HL-60 (cell line): ENCODE measurements around the gene RUNX3.

Source experiments
- DNase-seq, 2 experiments: peaks; one replicate each; pipeline ENCODE4 v3.0.0-alpha.2; 2010 to 2020; ENCODE audit warnings: low read depth in 1 of 2, low spot score in 1 of 2
- H3K27ac ChIP-seq: fragments of 250-450 bp; sonication (Bioruptor Pico); replicated peaks from 2 replicates; pipeline ENCODE4 v1.5.1; 2020; ENCODE audit warnings: mild to moderate bottlenecking, moderate library complexity
- H3K27me3 ChIP-seq: fragments of 250-450 bp; sonication (Bioruptor Pico); 2 replicates; pipeline ENCODE4 v1.5.1; 2021; ENCODE audit warnings: mild to moderate bottlenecking, moderate library complexity; ENCODE audit not compliant: insufficient read depth, poor library complexity, severe bottlenecking
- H3K4me3 ChIP-seq: replicated peaks from 2 replicates; pipeline ENCODE4 v1.5.1; 2011; ENCODE audit warnings: mild to moderate bottlenecking, control low read depth, low read length; ENCODE audit not compliant: insufficient read depth
- CTCF ChIP-seq: IDR thresholded peaks from one replicate; pipeline ENCODE4 v1.5.1; 2011; ENCODE audit warnings: low read length, control low read depth, inconsistent platforms; ENCODE audit not compliant: insufficient read depth
- GABPA ChIP-seq: IDR thresholded peaks from 2 replicates; pipeline ENCODE4 v1.6.1; 2012; ENCODE audit warnings: low read depth
- POLR2AphosphoS5 ChIP-seq: IDR thresholded peaks from 2 replicates; pipeline ENCODE4 v1.6.1; 2012; ENCODE audit warnings: low read depth
- SPI1 ChIP-seq: IDR thresholded peaks from 2 replicates; pipeline ENCODE4 v1.6.1; 2012; ENCODE audit warnings: low read depth, mild to moderate bottlenecking, borderline replicate concordance
- TF ChIP-seq, protein P1 (sequence below): IDR thresholded peaks from 2 replicates; pipeline ENCODE4 v1.6.1; 2012; ENCODE audit warnings: low read depth; ENCODE audit not compliant: insufficient replicate concordance

The RUNX3 gene

GRCh38 chr1:24968941-24969585, 39.0 kb upstream of the RUNX3 start:
- H3K27ac ChIP-seq: no peak overlapping the region
- DNase-seq: no peak
- no peak overlapping the region for H3K4me3 ChIP-seq
- no peaks in the 10 kb centered on the region for H3K27me3 ChIP-seq
- TF ChIP-seq, protein P1, sequence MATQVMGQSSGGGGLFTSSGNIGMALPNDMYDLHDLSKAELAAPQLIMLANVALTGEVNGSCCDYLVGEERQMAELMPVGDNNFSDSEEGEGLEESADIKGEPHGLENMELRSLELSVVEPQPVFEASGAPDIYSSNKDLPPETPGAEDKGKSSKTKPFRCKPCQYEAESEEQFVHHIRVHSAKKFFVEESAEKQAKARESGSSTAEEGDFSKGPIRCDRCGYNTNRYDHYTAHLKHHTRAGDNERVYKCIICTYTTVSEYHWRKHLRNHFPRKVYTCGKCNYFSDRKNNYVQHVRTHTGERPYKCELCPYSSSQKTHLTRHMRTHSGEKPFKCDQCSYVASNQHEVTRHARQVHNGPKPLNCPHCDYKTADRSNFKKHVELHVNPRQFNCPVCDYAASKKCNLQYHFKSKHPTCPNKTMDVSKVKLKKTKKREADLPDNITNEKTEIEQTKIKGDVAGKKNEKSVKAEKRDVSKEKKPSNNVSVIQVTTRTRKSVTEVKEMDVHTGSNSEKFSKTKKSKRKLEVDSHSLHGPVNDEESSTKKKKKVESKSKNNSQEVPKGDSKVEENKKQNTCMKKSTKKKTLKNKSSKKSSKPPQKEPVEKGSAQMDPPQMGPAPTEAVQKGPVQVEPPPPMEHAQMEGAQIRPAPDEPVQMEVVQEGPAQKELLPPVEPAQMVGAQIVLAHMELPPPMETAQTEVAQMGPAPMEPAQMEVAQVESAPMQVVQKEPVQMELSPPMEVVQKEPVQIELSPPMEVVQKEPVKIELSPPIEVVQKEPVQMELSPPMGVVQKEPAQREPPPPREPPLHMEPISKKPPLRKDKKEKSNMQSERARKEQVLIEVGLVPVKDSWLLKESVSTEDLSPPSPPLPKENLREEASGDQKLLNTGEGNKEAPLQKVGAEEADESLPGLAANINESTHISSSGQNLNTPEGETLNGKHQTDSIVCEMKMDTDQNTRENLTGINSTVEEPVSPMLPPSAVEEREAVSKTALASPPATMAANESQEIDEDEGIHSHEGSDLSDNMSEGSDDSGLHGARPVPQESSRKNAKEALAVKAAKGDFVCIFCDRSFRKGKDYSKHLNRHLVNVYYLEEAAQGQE: no peak
- TF ChIP-seq SPI1 (no peak), POLR2AphosphoS5 (no peak), CTCF (no peak), GABPA (no peak)

GRCh38 chr1:24967962-24968361, 37.9 kb upstream of the RUNX3 start:
- TF ChIP-seq POLR2AphosphoS5: no peak
- no peak for TF ChIP-seq SPI1
- TF ChIP-seq, protein P1: no peak
- TF ChIP-seq GABPA: no peak
- no peak for TF ChIP-seq CTCF
- DNase-seq: no peak
- Histone ChIP-seq H3K4me3 (no peak overlapping the region), H3K27ac (no peak overlapping the region), H3K27me3 (no peaks in the 10 kb centered on the region)

DNA sequence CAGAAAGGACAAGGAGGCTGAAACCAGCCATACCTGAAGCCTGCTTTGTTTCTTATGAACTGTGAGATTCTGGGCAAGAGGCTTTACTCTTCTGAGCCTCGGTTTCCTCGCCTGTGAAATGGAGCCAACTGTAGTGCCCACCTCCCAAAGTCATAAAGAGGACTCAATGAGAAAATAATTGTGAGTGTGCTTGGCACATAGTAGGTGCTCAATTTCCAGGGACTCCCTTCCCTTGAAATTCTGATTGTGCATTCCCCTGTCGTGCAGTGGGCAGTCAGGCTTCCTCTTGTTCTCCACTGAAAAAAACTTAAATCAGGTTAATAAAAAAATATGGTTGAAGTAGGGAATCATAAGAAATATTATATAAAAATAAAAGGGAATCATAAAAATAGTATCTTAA, 37.5 kb upstream of the RUNX3 start:
- H3K27me3 ChIP-seq: no peaks in the 10 kb centered on the region
- no peak for DNase-seq
- no peak overlapping the region for H3K4me3 ChIP-seq
- TF ChIP-seq, protein P1: no peak
- TF ChIP-seq GABPA (no peak), CTCF (no peak), POLR2AphosphoS5 (no peak), SPI1 (no peak)
- no peak overlapping the region for H3K27ac ChIP-seq
